ENCODE measurements around the gene DPYD.

Gene DPYD

DNA sequence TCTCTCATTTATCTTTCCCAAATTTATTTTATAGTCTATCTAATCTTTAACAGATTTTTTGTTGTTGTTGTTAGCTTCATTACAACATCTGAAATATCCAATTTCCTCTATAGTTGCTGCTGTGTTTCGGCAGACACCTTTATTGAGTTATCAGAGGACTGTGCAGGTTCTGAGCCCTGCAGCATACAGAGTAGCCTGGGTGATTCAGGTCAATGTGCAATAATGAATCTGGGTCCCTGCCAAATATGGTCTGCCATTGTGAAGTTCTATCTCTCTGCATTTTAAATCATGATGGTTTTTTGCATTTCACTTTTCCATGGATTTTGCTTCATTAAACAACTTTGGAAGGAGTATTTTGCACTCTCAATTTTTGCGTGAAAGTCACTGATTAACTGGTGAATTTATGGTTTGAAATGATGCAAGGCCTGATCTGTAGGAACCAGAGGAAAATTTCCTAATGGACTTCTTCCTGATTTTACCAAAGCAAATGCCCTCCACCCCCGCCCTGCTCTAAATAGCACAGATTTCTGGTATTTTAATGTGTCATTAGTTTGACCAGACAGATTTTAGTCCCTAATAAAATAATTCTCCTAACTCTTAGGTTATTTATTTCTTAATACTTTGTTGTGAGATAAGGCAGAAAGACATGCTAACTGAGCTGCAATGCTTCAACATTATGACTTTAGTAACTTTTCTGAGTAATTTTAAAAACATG, 797.0 kb downstream of the DPYD start:
- no peak for DNase-seq

GRCh38 chr1:97120806-97121205, 800.0 kb downstream of the DPYD start:
- DNase-seq, result no peak

GRCh38 chr1:97119260-97120158, 801.3 kb downstream of the DPYD start:
- no peak for DNase-seq

- no peak for DNase-seq
These were observed 806.0 kb downstream of the DPYD start for GRCh38 chr1:97114842-97115241.

DNA sequence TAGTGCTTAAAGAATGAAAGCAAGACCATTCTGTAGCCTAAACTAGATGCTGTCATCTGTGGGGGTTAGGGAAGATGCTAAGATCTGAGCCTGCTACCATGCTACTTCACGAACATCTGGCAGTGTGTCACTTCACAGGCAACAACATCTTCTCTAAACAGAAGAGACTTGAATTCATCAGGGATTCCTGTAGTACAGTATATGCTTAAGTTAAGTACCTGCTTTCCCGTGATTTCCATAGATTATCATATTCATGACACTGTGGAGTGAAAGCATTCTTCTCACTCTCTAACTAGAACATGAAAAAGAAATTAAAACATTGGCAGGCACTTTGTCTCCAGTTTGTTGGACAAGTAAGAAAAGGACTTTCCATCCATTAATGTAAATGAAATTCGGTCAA, 808.4 kb downstream of the DPYD start:
- DNase-seq, result no peak

DNA sequence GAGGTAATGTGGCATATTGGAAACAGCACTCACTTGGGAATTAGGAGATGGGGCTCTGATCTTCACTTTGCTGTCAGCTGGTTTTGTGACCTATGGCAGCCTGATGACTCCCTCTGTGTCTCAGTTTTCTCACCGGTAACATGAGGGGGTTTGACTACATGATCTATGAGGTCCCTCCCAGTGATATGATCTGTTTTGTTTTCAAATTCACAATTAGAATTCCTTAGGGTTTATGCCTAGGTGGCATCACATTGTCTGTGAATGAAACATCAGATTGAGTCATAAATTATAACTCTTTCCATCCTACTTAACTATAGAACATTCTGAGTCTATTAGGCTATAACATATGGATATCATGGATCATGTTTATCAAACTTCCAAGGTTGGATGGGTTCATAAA, 812.7 kb downstream of the DPYD start:
- DNase-seq, result peak; percentile 56

GRCh38 chr1:97105531-97105930, 815.3 kb downstream of the DPYD start:
- DNase-seq, result peak; percentile 81

- no peak for DNase-seq
These were observed 819.3 kb downstream of the DPYD start for GRCh38 chr1:97101509-97101908.

- no peak for DNase-seq
These were observed 823.4 kb downstream of the DPYD start for GRCh38 chr1:97097404-97097925.

DNA sequence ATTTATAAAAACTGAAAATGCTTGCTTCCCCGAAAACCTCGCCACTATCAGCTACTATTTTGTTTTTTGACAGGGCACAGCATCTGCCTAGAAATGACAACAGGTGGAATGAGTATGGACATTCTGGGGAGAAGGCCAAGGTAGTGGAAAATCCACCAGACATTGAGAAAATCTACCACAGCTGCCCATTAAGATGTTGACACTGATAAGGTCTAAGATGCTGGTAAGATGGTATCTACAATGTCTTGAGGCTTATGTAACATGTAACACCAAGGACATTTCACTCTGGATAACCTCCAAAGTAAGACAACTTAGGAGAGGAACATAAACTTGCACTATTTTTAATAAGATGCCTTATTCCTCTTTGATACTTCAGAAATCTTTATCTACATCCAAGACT, 825.1 kb downstream of the DPYD start:
- DNase-seq, result no peak

GRCh38 chr1:97094247-97094972, 826.4 kb downstream of the DPYD start:
- DNase-seq, result peak; percentile 91

- DNase-seq, result peak; percentile 66
These were observed 827.1 kb downstream of the DPYD start for GRCh38 chr1:97093741-97094140.

DNA sequence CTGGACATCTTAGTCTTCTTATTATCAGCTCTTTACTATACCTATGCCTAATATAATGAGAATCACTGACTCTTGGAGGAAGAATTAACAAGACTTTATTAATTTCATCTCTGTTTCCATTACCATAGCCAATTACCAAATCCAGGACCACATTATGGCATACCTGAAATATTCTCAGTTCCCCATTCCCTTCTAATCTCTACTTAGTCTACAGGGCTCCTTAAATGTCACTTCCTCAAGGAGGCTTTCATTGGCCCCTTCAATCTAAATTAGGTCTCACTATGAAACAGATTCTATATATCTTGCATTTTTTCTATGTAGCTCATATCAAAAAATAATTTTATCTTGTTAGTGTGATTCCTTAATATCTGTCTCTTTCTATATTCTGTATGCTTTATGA, 828.0 kb downstream of the DPYD start:
- DNase-seq, result no peak

- no peak for DNase-seq
These were observed 829.2 kb downstream of the DPYD start for GRCh38 chr1:97091679-97092078.

DNA sequence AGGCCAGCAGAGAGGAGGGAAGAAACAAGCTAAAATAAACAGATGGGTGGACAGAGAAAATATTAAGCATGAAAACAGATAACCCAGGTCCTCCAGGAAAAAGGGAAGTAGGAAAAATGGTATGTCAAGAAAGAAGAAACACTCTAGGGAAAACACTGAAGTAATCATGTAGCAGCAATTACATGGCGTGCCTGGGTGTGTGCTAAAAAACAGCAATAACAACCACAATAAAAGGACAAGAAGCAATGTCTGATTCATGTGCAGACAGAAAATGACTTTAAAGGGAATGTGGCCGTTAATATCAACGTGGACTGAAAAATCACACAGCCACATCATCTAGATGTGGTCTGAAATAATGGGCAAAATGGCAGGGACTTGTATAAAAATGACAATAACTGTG, 829.6 kb downstream of the DPYD start:
- no peak for DNase-seq

GRCh38 chr1:97090725-97091124, 830.1 kb downstream of the DPYD start:
- DNase-seq, result no peak

GRCh38 chr1:97089173-97089572, 831.7 kb downstream of the DPYD start:
- DNase-seq, result no peak

DNA sequence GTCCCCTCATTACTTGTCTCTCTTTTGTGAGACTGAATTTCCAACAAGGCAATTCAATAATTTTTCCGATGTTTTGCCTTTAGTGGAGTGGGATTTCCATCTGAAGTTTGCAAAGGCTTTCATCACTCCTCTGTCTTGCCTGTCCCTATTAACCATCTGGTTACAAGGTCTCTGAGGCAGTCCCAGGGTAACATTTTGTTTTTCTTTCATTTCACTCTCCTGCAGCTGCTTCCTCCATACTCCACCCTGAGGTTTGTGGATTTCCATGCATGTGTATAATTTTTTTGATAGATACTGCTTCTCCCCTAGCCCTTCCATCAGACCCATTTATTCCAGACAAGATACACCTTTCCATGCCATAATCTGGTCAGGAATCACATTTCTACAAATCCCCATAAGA, 832.4 kb downstream of the DPYD start:
- peak; percentile 23 for DNase-seq

GRCh38 chr1:97084546-97084945, 836.3 kb downstream of the DPYD start:
- DNase-seq, result peak; percentile 64

DNA sequence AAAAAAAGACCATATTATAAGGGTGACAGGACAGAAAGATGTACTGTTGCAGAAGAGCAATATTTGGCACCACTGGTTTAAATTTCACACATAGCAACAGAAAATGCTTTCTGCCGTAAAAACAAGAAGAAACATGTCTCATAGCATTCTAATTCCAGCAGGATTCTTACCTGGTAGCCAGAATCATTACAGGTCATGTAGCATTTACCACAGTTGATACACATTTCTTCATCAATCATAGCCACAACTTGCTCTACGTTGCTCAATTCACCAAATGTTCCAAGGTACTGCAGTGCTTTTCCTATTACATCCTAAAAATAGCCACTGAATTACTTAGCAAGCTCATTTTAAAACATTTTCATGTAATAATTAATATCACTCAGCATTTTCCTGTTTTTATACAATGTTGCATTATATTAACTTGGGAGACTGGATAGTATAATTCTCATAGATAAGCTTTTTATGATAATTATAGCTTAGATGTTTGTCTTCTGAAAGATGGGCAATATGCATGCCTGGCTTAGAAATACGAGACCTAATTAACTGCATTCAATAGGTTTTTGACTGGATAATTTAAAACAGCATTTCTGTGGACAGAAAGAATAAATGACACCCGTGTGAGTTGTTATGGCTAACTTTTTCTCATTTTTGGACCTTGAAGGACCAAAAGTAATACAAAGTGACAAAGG, 838.5 kb downstream of the DPYD start:
- DNase-seq, result no peak

GRCh38 chr1:97078872-97079271, 842.0 kb downstream of the DPYD start:
- DNase-seq, result no peak

GRCh38 chr1:97077221-97077620, 843.6 kb downstream of the DPYD start:
- DNase-seq, result no peak

GRCh38 chr1:97074771-97075170, 846.1 kb downstream of the DPYD start:
- DNase-seq, result peak; percentile 18
